HG02981 (cell line): ENCODE measurements around the gene LAD1.

Experiments used
- ATAC-seq: cut with Tn5 transposase; IDR thresholded peaks from one replicate; pipeline ENCODE4 v1.9.1; 2021; ENCODE audit warnings: mild to moderate bottlenecking, moderate library complexity; ENCODE audit not compliant: unreplicated experiment

Gene LAD1

DNA sequence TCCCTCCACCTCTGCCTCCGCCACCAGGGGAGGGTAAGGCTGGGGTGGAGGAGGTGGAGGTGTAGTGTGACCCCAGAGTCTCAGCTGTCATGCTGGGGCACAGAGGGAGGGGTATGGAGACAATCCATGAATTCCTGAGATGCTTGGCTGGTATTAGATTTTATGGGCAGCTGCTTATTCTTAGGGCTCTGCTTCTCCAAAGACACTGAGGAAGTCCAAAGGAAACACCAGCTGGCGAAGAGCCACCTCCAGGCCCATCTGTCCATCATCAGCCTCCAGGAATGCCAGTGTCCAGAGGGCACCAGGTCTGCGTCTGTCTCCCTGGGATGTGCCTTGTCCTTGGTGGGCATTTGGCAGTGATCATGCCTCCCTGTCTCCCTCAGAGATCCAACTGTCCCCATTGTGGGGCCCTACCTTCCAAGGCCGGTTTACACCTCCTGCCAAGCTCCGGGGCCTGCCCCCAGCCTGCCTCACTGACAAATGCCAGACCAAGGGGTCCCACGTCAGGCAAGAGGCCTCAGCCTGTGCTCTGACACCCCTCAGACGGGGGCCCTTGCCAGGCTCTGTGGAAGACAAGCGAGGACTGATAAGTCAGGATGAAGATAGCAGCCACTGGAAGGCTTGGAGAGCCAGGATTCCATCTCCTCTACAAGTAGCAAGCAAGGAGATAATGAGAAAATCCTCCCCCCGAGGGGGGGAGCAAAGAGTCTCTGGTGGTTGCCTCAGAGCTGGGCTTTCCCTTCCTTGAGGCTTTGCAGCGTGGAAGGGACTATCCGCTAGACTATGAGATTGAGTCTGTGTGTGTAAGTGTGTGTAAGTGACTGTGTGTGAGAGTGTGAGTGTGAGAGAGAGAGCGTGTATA lies 20.9 kb upstream of the LAD1 start:
- no peak for ATAC-seq

DNA sequence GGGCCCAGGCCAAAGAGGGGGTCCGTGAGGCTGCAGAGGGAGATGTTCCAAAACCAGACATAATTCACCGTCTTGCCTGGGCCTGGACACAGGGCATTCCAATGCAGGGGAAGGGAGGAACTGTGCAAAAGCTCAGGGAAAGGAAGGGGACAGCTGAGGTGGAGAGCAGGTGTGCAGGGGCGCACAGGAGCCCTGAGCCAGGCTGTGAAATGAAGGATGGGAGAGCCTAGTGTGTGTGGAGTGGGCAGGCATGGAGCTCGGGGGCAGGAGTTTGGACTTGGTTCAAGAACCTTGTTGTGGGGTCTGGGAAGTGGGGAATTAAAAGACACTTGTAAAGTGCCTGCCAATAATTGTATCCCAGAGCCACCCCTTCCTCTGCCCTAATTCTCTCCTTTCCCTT lies 20.1 kb upstream of the LAD1 start:
- ATAC-seq: no peak

DNA sequence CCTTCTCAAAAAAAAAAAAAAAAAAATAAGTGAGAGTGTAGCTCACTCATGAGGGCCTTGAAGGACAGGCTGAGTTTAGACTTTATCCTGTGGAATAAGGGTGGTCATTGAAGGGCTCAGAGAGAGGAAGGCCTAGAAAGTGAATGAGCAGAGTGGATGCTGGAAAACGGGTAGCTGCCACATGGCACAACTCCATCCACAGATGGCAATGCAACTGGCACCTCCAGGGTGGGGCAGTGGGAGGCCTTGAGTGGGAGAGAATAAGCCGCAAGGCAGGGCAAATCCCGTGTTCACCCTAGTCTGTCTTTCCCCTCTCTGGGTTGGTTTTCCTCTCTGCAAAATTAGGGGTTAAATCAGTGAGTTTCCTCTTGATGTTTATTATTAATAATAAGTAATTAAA lies 19.3 kb upstream of the LAD1 start:
- no peak for ATAC-seq

DNA sequence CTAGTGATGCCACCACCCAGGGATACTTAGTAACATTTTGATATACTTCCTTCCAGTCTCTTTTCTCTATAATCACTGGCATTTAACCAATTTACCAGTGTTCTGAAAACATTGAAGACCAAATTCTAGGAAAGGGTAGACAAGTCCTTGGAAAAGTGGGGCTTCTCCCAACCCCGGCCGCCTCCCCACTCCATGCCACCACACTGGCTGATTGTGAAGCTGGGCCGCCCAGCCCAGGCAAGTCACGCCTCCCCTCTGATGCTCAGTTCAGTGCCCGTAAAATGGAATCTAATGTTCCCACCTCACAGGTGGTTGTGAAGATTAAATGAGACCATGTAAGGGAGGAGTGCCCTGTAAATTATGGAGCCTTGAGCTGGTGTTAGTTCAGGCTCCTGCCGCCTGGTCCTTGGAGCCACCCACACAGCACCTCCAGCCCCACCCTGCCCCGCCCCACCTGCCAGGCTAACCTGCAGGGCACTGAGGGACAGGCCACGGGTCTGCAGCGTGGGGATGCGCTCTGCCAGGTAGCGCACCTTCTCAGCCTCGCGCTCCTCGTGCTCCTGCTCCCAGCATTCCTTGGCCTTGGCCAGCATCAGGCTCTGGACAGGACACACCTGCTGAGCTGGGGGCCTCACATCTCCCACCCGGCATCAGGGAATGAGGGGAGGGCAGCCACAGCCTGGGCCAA lies 15.1 kb upstream of the LAD1 start:
- no peak for ATAC-seq

DNA sequence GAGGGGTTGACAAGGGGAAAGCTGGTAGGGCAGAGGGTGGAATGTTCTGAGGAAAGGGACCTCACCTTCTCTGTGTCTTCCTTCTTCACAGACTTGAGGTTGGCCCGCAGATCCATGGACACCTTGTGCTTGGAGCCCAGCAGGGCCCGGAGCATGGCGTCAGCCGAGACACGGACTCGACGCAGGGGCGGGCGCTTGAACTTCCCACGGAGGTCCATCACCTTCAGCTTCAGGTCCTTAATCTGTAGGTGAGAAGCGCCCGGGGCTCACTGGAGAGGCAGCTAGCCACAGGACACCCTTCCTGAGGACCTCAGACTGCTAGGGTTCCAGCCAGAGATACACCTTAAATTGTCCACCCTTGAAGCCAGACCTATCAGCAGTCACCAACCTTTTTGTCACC lies 12.2 kb upstream of the LAD1 start:
- ATAC-seq: no peak

DNA sequence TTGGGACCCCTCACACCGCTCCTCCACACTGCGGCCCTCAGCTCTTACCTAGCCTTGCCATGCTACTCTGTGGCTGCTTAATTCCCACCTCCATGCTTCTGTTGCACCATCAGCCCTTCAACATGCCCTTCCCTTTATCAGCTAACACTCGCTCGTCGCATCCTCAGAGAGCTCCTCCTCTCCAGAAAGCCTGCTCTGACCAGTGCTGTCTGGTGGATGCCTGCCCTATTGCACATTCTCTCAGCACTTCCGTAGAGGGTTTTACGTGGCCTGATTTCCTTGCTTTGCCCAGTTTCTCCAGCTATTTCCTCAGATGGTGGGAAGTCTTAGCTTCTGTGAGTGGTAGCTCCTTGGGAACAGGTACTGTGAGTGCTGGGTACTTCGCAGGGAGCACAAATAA lies 10.3 kb upstream of the LAD1 start:
- ATAC-seq: no peak

DNA sequence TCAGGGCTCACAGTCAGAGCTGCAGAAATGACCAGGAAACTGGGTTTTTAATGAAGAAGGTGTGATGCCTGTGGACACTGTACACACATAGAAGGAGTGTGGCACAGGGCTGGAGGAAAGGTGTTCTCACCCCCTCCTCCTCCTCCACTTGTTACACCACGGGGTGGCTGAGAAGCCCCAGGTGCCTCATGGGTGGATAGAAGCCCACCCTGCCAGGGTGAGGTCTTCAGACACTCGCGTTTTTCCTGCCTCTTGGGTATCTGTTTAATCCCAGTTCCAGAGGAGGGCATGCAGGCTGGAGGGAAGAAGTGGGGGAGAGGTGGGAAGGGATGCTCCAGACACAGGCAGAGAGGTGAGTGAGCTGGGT lies 9.7 kb upstream of the LAD1 start:
- ATAC-seq: no peak

DNA sequence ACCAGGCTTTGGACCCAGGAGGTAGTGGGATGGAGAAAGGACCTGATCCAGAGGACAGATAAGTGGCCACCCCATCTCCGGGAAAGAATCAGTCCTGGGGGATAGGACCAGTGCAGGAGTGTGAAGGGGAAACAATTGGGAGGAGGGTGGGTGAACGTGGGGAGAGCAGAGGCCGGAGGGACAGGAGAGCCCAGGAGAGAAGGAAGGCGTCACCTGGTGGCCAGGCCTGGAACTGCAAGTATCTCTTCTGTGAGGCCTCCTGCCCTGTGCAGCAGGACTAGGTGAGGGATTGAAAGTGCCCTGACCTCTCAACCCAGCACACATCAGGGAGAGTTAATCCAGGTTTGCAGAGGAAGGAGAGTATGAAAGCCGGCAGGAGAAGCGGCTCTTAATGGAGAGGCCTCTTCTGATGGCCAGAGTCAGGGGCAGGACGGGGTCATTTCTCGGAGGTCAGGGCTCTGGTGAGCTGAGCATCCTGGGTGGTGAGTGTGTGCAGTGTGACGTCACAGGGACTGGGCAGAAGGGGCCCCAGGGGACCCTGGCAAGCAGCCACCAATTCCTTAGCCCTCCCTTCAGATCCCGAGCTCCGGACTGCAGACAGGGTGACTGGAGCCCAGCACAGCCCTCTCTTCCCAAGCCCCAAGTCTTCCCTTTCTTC lies 9.2 kb upstream of the LAD1 start:
- ATAC-seq: no peak

DNA sequence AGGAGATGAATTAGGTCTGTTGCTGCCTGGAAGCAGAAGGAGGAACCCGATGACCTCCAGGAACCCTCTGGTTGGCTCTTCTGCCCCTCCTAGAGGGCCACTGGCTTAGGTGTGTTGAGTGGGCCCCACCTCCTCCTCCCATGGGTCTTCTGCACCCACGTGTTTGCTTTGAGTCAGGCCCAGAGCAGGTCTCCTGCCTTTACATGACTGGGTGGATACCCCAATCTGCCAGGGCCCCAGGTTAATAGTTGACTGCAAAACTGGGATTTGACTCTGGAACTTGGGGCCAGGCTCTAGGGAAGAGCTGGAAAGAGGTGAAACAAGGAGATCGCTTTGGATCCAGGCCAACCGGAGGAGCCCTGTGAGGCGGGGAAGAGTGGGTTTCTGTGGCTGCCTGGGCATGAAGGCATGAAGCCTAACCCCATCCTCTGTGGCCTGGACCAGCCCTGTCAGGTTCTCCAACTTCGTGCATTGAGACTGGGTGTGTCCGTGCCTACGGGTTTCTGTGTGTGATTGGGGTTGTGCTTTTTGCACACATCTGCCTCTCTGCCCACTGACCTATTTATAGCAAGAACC lies 7.8 kb upstream of the LAD1 start:
- ATAC-seq: no peak

DNA sequence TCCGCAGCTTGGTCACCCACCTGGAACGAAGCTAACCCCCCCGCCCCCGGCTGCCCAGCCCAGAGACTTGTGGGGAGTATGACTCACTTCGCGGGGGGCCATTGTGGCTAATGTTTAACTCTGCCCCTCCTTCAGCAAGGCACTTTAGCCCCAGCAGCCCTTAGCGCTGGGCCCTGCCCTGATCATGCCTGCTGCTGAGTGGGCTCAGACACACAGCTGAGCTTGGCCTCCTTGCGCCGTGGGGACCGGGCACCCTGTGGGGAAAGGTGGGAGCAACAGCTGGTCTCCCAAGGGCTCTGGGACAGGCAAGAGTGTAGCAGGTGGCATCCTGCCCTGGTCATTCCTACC lies 6.3 kb upstream of the LAD1 start:
- no peak for ATAC-seq

DNA sequence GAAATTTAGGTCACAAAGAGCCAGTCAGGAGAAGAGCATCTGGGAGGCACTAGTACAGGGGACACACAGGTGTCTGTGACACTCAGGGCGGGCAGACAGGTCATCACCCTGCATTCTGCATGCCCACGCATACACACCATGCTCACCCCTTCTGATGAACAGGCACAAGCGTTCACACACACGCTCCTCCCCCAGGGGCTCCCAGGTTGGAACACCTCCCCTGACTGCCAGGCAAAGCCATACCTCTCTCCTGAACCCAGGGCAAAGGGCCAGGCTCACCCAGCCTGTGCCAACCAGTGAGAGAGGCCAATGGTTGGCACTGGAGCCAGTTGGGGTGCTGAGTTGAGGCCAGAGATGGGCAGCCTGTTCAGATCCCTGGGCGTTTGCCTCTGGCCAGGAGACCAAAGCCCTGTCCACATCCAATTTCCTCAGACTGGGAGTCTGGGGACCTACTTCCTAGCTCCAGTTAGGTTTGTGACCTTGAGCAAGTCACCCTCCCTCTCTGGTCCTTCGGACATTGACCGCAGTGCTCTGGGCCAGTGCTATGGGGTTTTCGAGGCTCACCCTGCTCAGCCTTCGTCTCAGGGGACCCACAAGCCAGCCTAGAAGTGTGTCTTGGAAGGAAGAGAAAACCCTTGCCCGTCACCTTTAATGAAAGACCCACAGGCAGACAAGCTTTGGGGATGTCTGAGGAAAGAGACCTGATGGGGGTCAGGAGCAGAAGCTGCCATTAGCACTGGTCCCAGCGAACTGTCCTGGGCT lies 5.8 kb upstream of the LAD1 start:
- no peak for ATAC-seq

DNA sequence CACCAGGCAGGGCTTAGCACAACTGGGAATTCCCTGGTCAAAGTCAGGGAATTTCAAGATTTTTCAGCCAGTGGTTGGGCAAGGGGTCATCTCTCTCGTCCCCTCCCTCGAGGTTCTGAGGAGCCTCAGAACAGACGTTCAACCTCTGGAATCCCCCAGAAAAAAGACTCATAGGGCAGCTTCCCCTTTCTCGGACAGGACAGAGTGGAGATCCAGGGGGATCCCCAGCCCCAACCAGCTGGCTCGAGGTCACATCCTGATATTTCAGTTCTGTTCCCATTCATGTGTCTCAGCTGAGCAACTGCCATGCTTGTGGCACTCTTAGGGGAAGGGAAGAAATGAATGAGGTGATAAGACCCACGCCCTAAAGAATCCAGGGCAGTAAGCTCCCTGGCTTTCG lies 4.9 kb upstream of the LAD1 start:
- no peak for ATAC-seq

DNA sequence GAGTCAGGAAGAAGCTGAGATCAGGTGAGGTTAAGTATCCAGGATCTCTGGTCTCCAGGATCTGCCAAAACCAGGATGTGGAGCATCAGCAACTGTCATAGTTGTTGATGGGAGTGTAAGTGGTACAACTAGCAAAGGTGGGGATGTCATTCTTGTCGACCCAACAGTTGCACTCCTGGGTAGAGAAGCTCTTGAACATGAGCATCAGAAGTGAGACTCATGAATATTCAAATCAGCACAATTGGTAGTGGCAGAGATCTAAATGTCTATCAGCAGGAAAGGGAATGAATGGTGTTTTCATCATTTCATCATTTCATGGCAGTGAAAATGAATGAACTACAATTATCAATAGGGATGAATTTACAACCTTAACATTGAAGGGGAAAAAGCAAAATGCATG lies 4.2 kb upstream of the LAD1 start:
- no peak for ATAC-seq

DNA sequence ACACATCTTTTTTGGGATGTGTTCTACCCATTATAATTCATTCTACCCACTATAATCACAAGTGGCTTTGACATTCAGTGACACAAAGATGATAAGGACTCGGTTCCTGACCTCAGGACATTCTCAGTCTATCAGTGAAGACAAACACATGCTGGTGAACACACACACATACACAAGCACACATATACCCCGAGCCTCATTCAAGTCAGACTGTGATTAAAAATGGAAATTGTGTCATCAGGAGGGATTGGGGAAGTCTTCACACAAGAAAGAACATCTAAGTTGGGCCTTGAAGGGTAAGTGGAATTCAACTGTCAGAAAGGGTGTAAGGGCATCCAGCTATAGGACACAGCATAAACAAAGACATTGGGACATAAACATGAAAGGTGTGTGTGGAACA lies 2.6 kb upstream of the LAD1 start:
- ATAC-seq: no peak

DNA sequence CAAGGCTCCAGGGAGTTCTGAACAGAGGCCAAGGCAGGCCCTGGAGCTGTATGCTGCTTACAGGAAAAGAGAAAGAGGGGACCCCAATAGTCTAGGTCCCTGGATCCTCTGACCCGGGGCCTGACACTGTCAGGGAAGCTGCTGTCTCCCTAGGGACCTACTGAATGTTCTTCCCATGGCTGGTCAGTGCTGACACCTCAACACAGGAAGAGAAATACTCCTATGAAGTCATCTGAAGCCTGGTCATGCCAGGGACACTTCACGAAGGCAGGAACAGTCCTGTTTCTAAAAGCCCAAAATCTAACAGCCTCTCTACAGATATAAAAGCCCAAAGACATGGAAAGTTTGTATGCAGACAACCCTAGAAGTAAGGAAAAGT lies 1.7 kb upstream of the LAD1 start:
- ATAC-seq: no peak

DNA sequence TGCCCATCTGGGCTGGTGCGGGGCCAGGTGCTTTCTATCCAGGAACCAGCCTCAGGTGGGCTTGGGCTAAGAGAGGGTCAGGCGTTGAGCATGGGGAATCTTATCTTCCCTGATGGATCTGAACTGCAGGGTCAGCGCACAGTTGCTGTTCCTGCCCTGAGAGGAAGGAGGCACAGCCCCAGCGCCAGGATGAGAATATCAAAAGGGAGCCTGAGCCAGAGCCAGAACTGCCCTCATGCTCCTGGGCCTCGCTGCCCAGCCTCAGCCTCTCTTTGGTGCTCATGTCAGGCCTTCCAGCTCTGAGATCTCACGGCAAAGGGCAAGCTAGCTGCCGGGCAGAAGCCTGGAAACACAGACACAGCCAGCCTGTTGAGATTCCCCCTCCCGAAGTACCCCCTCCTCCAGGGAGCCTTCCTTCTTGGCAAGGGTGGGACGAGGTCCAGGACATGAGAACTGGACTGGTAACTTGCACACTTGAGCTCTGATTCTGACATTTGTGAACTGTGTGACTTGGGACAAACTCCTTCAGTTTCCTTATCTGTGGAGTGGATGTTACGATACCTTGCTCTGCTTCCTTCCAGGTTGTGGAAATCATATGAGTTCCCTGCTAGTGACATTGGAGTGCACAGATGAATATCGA lies 1.2 kb upstream of the LAD1 start:
- ATAC-seq: no peak

DNA sequence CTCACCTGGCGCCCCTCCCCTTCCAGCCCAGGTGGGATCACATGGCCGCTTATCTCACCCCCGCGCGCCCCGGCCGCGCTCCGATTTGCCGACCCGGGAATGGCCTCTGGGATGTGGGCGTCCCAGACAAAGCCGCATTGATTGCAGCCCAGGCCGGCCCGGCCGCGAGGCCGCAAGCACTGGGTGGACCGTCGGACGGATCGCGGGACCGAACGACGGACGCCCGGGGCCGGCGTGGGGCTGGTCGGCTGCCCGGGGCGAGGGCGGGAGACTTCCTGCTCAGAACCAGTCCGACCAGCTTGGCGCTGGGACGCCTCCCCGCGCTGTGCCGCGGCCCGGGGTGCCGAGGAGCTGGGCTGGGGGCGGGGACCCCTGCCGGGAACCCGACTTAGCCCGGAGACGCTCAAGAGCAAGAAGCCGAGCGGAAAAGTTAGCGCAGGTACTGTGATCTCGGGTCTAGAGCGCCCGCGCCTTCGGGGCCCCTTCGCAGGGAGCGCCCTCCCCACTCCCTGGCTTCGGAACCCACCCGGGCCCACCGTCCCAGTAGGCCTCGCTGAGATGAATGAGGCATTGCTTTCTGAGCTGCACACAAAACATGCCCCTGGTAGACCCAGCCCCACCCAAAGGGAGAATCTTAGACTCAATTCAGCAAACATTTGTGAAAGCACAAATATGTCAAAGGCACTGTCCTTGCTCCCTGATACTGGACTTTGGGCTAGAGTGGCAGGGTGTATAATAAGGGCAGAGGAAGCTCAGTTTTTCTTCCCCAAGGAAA lies 415 bp upstream of the LAD1 start:
- ATAC-seq: no peak

DNA sequence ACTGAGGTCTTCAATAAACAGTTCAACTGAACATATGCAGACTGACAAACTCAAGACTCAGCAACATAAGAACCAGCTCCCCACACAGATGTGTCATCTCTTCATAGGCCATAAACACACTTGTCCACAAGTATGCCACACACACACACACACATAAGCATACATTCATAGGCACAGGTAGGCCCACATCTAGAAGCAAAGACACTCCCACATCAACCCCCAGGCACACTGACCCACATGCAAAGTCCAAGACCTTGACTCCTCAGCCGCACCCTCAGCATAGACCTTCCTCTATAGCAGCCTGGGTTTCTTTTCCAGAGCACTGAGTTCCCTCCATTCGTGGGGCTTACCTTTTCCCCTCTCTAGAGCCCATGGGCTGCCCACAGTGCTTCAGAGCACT lies 1.4 kb downstream of the LAD1 start:
- no peak for ATAC-seq

DNA sequence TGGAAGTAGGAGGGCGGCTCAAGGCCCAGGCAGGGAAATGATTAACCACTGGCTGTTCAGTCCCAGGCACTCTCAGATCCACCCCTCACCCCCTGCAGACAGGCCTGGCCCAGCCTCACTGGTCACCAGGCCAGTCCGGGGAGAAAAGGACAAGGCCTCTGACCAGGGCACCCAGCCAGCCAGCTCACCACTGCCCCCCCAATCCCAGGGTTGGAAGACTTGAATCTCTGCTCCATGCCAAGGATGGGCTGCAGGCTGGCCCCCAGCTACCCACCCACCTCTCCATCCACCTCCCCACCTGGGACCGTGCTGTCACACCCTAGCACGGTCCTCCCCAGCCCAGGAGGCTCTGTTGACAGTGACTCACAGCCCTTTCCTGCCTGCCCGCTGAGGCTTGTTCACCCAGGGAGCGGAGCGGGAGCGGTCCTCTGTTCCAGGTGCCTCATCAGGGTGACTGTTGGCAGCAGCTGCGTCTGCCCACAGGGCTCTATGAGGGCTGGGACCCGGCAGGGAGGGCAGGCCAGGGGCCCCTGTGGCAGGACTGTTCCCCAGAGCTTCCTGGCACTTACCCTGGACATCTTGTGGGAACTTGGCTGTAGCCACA lies 2.2 kb downstream of the LAD1 start:
- no peak for ATAC-seq

DNA sequence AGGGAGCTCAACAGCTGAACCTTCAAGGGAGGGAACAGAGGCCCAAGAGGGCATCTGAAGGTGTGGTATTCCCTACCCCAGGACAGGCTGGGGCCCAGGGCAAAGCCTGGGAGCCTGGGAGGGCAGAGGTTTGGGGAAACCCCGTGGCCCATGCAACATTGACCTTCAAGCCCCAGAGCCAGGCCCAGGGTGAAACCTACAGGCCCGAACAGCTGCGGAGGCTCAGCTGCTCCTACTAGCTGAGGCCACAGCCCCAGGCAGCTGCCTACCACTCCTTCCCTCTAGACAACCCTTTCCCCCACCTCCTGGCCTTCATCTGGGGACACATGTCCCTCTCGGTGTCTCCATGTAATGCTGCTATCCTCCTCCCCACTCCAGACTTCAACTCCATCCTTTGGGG lies 3.2 kb downstream of the LAD1 start:
- ATAC-seq: no peak
